ENCODE measurements around the gene S100B.

S100B gene

GRCh38 chr21:46604329-46604974 is 430 bp downstream of the S100B start:
- H3K4me3 ChIP-seq (ENCODE audit: low read depth in 1 of 2, low read length in 2 of 2): no peak overlapping the region
- no peak overlapping the region for H3K9ac ChIP-seq (ENCODE audit: low read depth, low read length)
- no peak overlapping the region for H3K27ac ChIP-seq (ENCODE audit: low read length)

DNA sequence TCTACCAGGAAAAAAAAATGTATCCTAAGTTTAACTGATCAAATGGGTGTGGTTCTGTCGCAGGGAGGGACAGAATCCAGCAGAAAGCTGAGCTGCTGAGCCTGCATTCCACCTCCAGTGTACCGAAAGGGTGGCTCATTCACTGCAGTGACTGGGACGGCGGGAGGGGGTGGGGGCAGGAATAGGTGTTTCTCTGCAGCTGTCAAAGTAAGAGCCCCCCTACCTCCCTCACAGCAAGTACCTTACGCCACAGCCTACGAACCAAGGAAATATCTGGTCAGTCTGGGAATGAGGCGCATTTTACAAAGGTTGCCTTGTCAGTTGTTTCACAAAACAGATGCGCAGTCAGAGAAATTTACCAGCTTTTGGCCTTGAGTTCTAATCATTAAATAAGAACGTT is 1.7 kb downstream of the S100B start:
- H3K4me3 ChIP-seq (ENCODE audit: low read depth in 1 of 2, low read length in 2 of 2): no peak overlapping the region
- no peaks in the 10 kb centered on the region for H4K20me1 ChIP-seq (ENCODE audit: insufficient read depth, low read length)
- H3K4me1 ChIP-seq (ENCODE audit: insufficient read depth, low read length): peaks cover 16% of the 10 kb centered on the region
- H3K9ac ChIP-seq (ENCODE audit: low read depth, low read length): no peak overlapping the region
- no peak overlapping the region for H3K4me2 ChIP-seq (ENCODE audit: insufficient read depth, low read length)
- no peaks in the 10 kb centered on the region for H3K79me2 ChIP-seq (ENCODE audit: insufficient read depth, low read length)
- ATAC-seq (ENCODE audit: insufficient read depth, low read depth) (no peak), DNase-seq (no peak)
- no peak for TF ChIP-seq EZH2 (IDR thresholded peaks at IDR 0.05; ENCODE audit: borderline replicate concordance, low read depth, low read length, severe bottlenecking)
- no peak for TF ChIP-seq CTCF (IDR thresholded peaks at IDR 0.05; ENCODE audit: borderline replicate concordance, extremely low read depth, low read length, poor library complexity, severe bottlenecking)
- no peaks in the 10 kb centered on the region for H3K9me3 ChIP-seq (ENCODE audit: insufficient read depth, low read length, severe bottlenecking)
- no peak overlapping the region for H2AFZ ChIP-seq (ENCODE audit: low read depth, low read length)
- H3K27ac ChIP-seq (ENCODE audit: low read length): no peak overlapping the region
- no peaks in the 10 kb centered on the region for H3K27me3 ChIP-seq (ENCODE audit: insufficient read depth, low read length, poor library complexity)
- H3K36me3 ChIP-seq (ENCODE audit: insufficient read depth, low read length): no peaks in the 10 kb centered on the region

More at GRCh38 chr21:46604329-46604974, 430 bp downstream of the S100B start:
- Histone ChIP-seq H2AFZ (ENCODE audit: low read depth, low read length) (no peak overlapping the region), H3K9me3 (ENCODE audit: insufficient read depth, low read length, severe bottlenecking) (no peaks in the 10 kb centered on the region), H3K79me2 (ENCODE audit: insufficient read depth, low read length) (no peaks in the 10 kb centered on the region), H3K36me3 (ENCODE audit: insufficient read depth, low read length) (no peaks in the 10 kb centered on the region), H3K27me3 (ENCODE audit: insufficient read depth, low read length, poor library complexity) (no peaks in the 10 kb centered on the region), H3K4me2 (ENCODE audit: insufficient read depth, low read length) (no peak overlapping the region), H3K4me1 (ENCODE audit: insufficient read depth, low read length) (peaks cover 16% of the 10 kb centered on the region), H4K20me1 (ENCODE audit: insufficient read depth, low read length) (no peaks in the 10 kb centered on the region)
- TF ChIP-seq CTCF (IDR thresholded peaks at IDR 0.05; ENCODE audit: borderline replicate concordance, extremely low read depth, low read length, poor library complexity, severe bottlenecking) (no peak), EZH2 (IDR thresholded peaks at IDR 0.05; ENCODE audit: borderline replicate concordance, low read depth, low read length, severe bottlenecking) (no peak)
- DNase-seq (no peak), ATAC-seq (ENCODE audit: insufficient read depth, low read depth) (no peak)

GRCh38 chr21:46600978-46601377 is 3.9 kb downstream of the S100B start:
- TF ChIP-seq EZH2 (IDR thresholded peaks at IDR 0.05; ENCODE audit: borderline replicate concordance, low read depth, low read length, severe bottlenecking) (no peak), CTCF (IDR thresholded peaks at IDR 0.05; ENCODE audit: borderline replicate concordance, extremely low read depth, low read length, poor library complexity, severe bottlenecking) (no peak)
- Histone ChIP-seq H3K27me3 (ENCODE audit: insufficient read depth, low read length, poor library complexity) (no peaks in the 10 kb centered on the region), H4K20me1 (ENCODE audit: insufficient read depth, low read length) (no peaks in the 10 kb centered on the region), H3K79me2 (ENCODE audit: insufficient read depth, low read length) (no peaks in the 10 kb centered on the region), H3K36me3 (ENCODE audit: insufficient read depth, low read length) (no peaks in the 10 kb centered on the region), H3K9ac (ENCODE audit: low read depth, low read length) (no peak overlapping the region), H2AFZ (ENCODE audit: low read depth, low read length) (no peak overlapping the region), H3K4me3 (ENCODE audit: low read depth in 1 of 2, low read length in 2 of 2) (no peak overlapping the region), H3K4me1 (ENCODE audit: insufficient read depth, low read length) (peaks cover 8% of the 10 kb centered on the region), H3K9me3 (ENCODE audit: insufficient read depth, low read length, severe bottlenecking) (no peaks in the 10 kb centered on the region), H3K4me2 (ENCODE audit: insufficient read depth, low read length) (no peak overlapping the region), H3K27ac (ENCODE audit: low read length) (no peak overlapping the region)
- ATAC-seq (ENCODE audit: insufficient read depth, low read depth): no peak
- DNase-seq: no peak

All from DND-41 (cell line).